KBM-7 (cell line): ENCODE results near the gene IQSEC3.

Experiments
- DNase-seq: peaks from one replicate; pipeline ENCODE4 v3.0.0-alpha.2; 2015
- in situ Hi-C: fragments of 300-500 bp; cut with MboI; formaldehyde crosslinking; loops from 2 replicates; pipeline ENCODE4 v1.14.3; 2020; ENCODE audit warnings: low sequenced_read_pairs, low pct_unique_long_range_greater_than_20kb, mixed read lengths

IQSEC3 gene

GRCh38 chr12:170371-171225, 104.0 kb downstream of the IQSEC3 start:
- in situ Hi-C loops, result no loop called here
- DNase-seq, result no peak

- DNase-seq, result no peak
- in situ Hi-C loops, result no loop called here
These were observed 104.7 kb downstream of the IQSEC3 start for GRCh38 chr12:171276-171675.

GRCh38 chr12:171743-172676, 105.4 kb downstream of the IQSEC3 start:
- DNase-seq, result no peak
- in situ Hi-C loops, result no loop called here

GRCh38 chr12:172732-173161, 106.2 kb downstream of the IQSEC3 start:
- DNase-seq, result peak; percentile 49
- in situ Hi-C loops, result no loop called here

GRCh38 chr12:174124-174523, 107.6 kb downstream of the IQSEC3 start:
- DNase-seq, result no peak
- in situ Hi-C loops, result no loop called here

- DNase-seq, result no peak
- in situ Hi-C loops, result no loop called here
These were observed 108.0 kb downstream of the IQSEC3 start for GRCh38 chr12:174596-174995.

- DNase-seq, result no peak
- in situ Hi-C loops, result no loop called here
These were observed 108.7 kb downstream of the IQSEC3 start for GRCh38 chr12:175250-175649.

- in situ Hi-C loops, result no loop called here
- DNase-seq, result no peak
These were observed 109.2 kb downstream of the IQSEC3 start for GRCh38 chr12:175759-176158.

GRCh38 chr12:176321-177181, 110.0 kb downstream of the IQSEC3 start:
- DNase-seq, result no peak
- in situ Hi-C loops, result no loop called here

- in situ Hi-C loops, result no loop called here
- no peak for DNase-seq
These were observed 110.9 kb downstream of the IQSEC3 start for GRCh38 chr12:177336-177979.

- DNase-seq, result no peak
- in situ Hi-C loops, result no loop called here
These were observed 111.6 kb downstream of the IQSEC3 start for GRCh38 chr12:177980-178828.

GRCh38 chr12:178829-179109, 112.2 kb downstream of the IQSEC3 start:
- in situ Hi-C loops, result no loop called here
- no peak for DNase-seq

GRCh38 chr12:179131-179884, 112.7 kb downstream of the IQSEC3 start:
- in situ Hi-C loops, result no loop called here
- DNase-seq, result no peak

- in situ Hi-C loops, result no loop called here
- no peak for DNase-seq
These were observed 113.3 kb downstream of the IQSEC3 start for GRCh38 chr12:179885-180284.

GRCh38 chr12:180445-180844, 113.9 kb downstream of the IQSEC3 start:
- in situ Hi-C loops, result no loop called here
- DNase-seq, result peak; percentile 86

GRCh38 chr12:181921-182320, 115.4 kb downstream of the IQSEC3 start:
- in situ Hi-C loops, result no loop called here
- no peak for DNase-seq

- in situ Hi-C loops, result no loop called here
- peak; percentile 46 for DNase-seq
These were observed 115.9 kb downstream of the IQSEC3 start for GRCh38 chr12:182381-182892.
